ENCODE measurements around the gene SNX7.

SNX7 gene

DNA sequence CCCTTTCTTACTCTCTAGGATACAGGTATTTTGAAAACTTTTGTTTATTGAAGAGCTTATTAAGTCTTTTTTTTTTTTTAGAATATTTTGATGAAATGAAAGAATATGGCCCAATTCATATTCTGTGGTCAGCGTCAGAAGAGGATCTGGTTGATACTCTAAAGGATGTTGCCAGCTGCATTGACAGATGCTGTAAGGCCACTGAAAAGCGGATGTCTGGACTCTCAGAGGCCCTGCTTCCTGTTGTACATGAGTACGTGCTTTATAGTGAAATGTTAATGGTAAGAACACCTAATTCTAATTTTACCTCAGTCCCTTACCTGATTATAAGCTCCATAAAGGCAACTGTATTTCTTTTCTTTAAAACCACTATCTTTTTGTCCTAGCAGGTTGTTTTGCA, 37.1 kb downstream of the SNX7 start:
- no peak for DNase-seq

DNA sequence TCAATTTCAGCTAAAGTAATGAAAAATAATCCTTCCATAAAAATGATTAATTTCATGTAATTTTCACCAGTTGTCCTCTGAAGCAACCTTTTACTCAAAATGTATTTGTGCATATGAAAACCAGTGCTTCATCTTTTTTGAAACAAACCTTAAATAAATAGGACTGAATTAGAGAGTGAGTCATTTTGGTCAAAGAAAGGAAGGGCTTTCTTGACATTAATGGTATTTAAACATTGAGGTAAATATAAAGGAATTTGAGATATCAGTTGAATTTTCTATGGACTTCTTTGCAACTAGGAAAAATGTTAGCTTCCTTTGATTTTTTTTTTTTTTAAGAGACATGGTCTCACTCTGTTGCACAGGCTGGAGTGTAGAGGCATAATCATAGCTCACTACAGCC, 38.7 kb downstream of the SNX7 start:
- DNase-seq, result no peak

DNA sequence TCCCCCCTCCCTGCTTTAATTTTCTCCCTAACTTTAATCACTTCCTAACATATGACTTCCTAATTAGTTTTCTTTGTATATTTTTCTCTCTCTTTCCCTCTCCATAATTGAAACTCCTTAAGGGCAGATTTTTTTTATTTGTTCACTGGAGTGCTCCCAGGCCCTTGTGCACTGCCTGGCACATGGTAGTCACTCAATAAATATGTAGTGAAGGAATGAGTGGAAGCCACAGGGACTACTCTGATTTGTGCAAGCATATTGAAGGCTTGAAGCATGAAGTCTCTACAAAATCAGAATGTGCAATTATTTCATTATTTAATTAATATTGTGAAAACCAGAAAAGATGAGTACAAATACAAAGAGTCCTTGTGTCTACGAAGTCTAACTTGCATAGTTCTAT, 41.5 kb downstream of the SNX7 start:
- no peak for DNase-seq

DNA sequence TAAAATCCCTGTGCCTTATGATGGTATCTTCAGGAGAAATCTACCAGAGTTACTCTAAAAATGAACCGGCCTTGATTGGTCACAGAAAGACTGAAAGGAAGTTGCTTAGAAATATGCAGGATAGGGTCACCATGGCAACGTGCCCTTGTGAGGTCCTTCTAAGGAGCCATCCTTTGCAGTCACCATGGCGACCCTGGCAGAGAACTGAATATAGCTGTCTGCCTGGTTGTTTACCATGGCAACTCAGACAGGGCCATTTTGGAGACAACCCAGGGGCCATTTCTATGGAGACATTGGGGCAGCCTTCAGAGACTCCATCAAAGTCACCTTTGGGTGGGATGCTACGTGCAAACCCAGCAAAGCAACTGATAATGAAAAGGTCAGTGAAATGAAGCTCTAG, 43.0 kb downstream of the SNX7 start:
- DNase-seq, result no peak

DNA sequence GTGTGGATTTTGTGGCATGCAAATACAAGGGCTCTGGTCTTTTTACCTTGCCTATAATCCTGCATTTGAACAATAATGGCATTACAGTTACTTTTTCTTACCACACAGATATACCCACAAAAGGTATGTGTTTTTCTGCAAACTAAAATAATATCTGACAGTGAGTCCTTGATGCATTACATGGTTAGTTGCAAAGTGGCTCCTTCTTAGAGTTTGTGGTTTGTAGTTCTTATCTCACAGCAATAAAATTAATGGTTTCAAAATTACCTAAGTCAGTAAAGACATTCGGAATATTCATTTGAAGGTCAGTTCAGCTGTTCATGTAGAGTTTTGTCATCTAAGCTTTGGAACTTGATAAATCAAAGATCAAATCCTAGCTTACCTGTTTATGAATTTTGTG, 43.5 kb downstream of the SNX7 start:
- no peak for DNase-seq

DNA sequence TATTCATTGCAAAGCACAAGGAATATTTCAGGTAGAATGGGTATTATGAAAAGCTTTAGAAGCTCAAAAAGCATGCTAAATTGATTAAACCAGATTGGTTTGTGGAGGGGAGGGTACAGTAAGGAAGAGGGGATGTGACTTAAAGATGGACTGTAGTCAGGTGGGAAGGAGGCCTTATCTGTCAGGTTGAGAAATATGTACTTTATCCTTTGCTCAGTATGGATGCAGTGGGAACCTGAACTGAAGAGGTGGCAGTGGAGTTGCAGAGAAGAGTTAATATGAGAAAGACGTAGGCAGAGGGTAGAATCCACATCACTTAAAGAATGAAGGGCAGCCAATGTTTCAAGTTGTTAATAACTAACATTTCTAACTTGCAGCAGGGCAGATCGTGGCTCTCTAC, 44.1 kb downstream of the SNX7 start:
- DNase-seq, result no peak

DNA sequence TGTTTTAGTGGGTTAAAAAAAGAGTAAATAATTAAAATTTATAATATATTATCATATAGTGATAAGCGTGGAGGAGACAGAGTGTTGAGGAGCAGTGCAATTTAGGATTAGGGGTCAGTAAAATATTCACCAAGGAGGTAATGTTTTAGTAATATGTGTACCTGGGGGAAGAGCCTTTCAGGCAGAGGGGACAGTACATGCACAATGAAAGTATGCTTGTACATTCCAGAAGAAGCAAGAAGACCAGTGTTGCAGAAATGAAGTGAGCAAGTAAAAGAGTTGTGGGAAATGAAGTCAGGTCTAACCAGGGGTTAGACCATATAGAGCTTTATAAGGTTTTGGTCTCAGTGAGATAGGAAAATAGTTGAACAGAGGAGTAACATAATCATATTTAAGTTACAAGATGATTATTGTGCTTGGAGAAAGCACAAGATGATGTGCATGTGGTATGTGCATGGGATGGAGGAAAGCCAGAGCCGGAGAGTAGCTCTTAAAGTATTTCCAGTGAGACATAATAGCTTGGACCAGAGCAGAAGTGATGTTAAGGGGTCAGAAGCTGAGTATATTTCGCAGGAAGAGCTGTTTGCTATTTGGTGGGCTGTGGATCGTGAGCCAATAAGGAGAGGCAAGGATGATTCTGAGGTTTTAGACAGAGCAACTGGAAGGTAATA, 44.8 kb downstream of the SNX7 start:
- DNase-seq, result no peak

DNA sequence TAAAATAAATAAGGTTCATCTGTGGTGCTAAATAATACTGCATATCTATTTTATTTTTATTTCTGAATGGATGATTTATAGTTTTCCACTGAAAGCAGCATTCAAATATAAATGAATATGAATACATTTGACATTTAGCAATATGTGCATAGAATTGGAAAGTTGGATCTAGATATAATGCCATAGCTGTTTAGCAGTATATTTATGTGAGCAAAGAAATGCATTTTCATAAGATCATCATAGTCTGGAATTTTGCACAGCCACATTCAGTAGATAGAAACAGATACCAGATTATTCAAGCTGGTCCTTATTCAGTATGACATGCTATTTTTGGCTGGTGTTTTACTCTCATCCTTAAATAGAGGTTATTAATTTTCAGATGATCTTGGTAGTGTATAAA, 46.0 kb downstream of the SNX7 start:
- no peak for DNase-seq

DNA sequence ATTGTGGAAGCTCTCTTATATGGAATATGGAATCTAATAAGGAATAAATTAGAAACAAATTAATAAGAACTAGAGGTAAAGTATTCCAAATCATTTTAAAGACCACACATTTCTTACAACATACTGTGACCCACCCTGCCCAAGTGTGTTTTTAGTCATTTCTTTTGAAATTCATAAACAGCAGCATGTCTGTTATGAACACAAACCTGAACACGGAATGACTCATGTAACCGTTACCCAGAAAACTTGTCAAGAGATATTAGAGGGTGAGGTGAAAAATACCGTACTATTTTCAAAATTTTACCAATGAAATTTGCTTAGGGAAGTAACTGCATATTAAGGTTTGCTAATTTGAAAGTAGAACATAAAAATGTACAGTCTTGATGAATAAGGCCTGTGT, 48.4 kb downstream of the SNX7 start:
- no peak for DNase-seq

DNA sequence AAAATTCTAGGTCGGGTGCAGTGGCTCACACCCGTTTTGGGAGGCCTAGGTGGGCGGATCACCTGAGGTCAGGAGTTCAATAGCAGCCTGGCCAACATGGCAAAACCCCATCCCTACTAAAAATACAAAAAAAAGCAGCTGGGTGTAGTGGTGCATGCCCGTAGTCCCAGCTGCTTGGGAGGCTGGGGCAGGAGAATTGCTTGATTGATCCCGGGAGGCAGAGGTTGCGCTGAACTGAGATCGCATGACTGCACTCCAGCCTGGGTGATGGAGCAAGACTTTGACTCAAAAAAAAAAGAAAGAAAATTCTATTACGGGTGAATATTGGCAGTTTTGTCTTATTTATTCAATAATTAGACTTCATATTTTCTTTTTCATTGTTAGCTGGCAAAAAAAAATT, 62.1 kb downstream of the SNX7 start:
- DNase-seq, result no peak

DNA sequence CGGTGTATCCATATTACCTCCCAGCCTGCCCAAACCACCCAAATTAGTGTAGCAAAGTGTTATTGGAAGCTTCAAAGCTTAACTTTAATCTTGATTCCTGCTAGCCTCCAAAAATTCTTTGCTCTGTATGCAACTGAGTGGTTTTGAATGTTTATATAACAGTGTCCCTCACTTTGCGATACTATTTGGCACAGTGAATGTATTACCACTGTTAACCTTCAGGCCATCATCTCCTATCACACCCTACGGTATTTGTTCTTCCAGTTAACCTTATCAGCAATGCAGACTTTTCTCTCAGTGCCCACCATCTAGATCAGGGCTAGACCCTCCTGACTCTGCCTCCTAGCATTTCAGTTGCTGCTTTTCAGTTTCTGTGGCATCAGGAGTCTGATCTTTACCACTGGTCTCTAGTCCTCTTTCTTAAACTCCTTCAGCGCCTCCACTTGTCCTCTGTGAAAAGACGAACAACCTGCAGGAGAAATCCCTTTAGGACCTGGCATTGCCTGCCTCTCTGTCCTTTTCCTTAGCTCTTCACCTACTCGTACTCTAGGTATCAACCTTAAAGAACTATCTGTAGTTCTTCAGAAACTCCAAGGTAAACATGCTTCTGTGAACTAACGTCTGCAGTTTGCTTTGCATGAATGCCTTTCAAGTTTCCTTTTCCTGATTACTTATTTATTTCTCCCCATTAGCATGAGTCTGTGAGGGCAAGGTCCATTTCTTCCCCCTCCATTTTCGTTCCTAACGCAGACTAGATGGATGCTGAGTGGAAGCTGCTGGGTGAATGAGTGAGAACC, 71.7 kb downstream of the SNX7 start:
- no peak for DNase-seq

DNA sequence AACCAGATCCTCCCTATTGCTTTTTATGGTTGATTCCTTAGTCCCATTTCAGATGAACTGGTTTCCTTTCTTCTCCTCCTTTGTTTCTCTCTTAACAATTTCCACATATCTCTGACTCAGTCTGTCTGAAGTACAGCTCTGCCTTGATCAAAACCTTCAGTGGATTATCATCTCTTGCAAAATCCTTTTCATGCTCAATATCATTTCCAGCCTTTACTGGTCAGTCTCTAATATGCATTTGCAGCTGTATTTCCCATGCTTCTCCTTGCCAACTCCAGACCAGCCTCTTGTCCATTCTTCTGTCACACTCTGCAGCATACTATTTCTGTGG, 72.2 kb downstream of the SNX7 start:
- DNase-seq, result no peak

DNA sequence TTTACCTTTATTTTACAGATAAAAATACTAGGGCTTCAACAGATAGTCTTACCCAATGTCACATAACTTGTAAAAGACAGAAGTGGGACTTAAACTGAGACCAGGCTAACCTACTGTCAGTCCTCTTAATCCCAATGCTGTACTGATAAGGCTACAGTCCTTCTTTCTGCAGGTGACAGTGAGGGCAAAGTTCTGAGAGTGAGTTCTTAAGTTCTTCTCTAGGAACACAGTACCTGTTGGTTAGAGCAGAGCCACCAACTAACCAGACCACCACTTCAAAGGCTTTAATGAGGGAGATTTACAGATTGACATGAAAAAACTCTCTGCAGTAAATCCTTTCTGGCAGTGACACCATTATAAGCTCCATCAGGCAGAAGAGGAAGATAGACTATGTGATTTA, 74.2 kb downstream of the SNX7 start:
- DNase-seq, result no peak

DNA sequence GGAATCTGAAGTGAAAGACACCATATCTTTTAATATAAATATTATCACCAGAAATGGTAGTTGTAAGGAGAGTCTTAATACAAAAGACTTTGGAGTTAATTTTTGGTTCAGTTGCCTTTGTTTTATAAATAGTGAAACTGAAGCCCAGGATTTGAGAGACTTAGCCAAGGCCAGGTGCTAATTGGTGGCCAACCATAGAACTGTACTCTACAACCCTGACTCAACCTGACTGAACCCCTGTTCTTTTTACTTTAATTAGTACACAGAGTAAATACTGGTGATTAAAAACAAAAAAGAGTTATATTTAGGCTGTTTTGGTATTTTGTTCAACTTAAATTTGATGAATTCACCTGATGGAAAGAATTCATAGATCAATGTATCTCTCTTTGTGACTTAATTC, 76.3 kb downstream of the SNX7 start:
- DNase-seq, result no peak

DNA sequence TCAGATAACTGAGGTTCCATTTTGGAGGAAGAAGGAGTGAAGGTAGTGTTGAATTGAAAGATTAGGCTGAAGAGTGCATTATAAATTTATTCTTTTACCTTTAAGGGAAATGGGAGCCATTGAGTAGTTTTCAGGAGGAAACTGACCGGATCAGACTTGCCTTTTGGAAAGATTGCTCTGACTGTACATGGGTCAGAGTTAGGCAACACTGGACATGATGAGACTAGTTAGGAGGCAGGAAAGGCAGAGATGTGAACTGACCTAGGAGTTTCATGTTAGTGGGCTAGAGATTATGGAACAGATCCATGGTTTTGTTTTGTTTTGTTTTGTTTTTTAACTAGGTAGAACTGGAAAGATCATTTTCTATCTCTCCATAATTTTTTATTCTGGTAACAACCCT, 78.2 kb downstream of the SNX7 start:
- no peak for DNase-seq

DNA sequence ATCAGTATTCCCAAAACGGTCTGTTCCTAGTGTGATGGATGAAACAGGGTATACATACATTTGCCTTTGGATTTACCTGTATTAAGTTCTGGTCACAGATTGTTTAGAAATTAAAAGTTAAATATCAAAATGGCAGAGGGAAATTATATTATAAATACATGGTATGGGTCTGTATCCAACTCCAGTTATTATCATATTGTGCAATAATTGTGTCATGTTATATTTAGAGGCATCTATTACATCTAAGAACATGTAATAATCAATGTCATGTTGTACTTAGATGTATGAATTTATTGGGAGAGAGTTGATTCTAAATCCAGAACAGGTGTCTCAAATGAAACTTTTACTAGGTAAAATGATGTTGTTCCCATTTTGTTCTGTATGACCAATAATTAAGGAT, 79.6 kb downstream of the SNX7 start:
- no peak for DNase-seq

DNA sequence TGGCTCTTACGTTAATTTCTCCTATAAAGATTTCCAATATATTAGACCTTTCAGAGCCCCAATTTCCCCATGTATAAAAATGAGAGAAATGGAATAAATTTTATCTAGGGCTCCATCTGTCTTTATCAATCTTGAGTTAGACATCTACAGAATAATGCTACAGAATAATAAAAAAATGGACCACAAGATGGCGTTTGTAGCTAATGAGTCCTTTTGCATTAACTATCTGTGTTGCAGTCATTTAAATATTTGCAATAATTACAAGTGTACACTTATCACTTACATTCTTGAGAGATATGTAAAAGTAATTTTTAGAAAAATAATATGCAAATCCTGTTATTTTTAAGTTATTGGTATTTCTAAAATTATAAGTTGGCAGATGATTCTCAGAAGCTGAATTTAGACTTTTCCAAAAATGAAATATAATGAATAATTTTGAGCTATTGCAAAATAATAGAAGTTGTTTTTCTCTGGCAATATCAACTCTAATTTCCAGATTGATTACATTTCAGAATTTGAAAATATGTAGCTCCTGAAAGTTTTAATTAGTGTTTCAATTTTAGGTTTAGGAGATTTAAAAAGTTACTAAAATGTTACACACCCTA, 87.7 kb downstream of the SNX7 start:
- no peak for DNase-seq

DNA sequence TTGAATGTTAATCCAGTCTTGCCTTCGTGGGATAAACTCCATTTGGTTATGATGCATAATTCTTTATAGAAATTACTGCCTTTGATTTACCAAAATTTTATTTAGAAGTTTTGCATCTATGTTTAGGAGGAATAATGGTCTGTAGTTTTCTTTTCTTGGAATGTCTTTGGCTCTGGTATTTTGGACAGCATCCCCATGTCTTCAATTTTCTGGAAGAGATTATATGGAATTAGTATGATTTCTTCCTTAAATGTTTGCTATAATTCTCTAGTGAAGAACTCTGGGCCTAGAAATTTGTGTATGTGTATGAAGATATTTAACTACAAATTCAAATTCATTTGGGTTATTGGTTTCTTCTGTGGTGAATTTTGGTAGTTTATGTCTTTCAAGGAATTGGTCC, 92.7 kb downstream of the SNX7 start:
- no peak for DNase-seq

DNA sequence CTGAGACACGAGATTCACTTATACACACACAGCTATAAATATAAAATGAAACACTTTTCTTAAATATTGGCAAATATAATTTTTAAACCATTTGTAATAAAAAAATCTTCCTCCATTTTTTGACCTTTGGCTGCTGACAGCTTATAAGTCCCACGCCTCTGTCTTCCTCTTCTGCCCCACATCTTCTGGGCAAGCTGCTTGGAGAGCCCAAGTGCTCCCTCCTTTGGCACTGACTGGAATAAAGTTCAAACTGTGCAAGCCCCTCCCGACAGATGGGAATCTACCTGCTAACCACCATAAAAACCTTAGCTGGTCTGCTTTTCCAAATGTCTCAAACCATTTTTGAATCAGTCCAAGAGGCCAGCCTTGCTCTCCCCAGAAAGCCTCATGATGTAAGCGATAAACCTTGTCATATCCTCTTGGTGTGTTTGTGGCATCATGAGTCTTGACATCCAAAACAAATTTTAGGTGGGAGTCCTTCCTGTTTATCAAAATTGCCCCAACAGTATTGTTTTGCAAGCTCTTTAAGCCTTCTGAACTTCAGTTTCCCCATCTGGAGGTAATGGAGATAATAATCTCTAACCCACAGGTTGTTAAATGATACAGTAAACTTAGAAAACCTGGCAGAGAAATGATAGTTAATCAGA, 99.8 kb downstream of the SNX7 start:
- DNase-seq, result no peak

DNA sequence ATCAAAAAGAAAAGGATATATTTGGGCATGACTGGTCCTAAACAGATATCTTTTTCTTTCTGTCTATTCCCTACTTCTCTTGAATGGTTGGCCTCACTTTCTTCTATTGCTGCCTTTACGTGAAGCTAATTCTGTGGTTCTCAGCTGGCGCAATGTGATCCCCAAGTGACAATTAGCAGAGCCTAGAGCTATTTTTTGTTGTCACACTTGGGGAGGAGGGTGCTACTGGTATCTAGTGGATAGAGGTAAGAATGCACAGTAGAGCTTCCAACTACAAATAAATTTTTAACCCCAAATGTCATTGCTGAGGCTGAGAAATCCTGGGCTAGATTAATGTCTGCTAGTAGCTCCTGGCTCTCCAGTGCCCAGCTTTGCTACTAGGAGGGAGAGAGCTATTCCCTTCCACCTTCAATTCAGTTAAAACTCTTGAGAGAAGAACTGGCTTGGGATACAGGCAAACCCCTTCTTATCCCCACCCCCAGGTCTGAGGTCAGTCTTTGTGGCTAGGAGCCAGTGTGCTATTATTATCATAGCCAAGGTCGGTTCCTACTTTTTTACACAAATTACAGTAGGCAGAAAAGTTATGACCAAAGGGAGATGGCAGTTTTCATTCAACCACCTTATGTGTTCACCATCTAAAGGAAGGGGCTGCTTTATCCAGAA, 102.1 kb downstream of the SNX7 start:
- DNase-seq, result no peak

DNA sequence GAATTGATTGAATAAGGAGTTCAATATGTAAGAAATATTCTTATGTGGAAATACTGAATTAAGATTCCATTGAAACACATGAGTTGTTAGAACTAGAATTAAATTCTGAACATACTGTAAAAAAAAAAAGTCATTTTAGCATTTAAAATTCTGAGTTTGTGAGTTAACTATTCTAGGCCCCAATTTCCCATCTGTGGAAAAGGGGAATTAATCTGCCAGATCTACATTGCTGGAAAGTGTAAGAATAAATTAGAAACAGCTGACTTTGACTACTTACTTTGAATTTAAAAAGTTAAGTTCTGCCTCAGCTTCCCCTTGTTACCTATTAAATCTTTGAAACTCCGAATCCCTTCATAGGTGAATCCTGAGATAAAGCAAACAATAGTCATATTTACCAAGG, 103.0 kb downstream of the SNX7 start:
- DNase-seq, result no peak

DNA sequence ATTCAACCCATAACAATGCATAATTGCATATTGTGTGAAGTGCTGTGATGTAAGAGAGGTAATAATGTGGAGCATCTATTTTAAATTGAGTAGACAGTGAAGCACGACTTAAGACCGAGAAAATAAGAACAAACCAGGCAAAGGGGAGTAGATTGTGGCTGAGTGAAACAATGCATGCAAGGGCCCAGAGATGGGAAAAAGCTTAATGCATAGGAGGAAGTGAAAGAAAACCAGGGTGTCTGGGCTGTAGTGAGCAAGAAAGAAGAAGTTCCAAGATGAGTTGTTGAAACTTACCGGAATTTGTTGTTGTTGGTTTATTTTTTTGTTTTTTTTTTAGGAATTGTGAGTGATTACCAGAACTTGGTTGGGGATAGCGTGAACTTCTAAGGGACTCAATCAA, 104.7 kb downstream of the SNX7 start:
- DNase-seq, result no peak

DNA sequence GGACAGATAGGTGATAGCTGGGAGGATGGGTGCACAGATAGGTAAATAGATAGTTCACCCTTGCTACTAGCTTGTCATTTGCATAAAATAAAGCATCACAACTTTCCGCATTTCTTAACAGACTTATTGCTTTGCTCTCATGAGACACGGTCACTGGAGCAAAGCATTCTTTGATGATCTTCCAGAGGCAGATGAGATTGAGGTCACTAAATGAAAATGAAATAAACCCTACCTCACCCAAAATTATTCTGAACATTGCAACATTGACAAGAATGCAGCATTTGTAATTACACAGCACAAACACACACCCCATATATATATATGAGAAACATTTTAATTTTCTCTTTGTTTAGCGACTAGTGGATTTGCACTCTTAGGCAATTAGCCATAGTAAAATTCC, 107.6 kb downstream of the SNX7 start:
- DNase-seq, result no peak

DNA sequence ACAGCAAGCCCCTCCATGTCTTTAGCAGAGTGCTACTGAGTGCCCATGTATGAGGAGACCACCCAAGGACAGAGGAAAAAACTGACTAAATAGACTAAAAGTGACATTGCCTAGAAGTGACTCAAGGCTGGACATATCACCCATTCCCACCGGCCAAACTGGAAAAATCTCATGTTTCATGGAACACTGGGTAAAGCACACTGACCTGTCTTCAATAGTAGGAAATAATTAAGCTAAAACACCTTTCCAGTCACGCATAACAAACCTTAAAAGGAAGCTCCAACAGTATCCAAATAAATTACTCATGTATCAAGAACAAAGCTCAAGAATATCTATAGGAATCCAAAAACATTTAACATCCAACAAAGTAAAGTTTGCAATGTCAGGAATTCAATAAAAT, 120.4 kb downstream of the SNX7 start:
- no peak for DNase-seq
